HG03442 (cell line): ENCODE measurements around the gene PTPRJ.

Experiments
- ATAC-seq: cut with Tn5 transposase; IDR thresholded peaks from one replicate; pipeline ENCODE4 v1.9.1; 2021; ENCODE audit warnings: mild to moderate bottlenecking, moderate library complexity; ENCODE audit not compliant: unreplicated experiment

The PTPRJ gene

DNA sequence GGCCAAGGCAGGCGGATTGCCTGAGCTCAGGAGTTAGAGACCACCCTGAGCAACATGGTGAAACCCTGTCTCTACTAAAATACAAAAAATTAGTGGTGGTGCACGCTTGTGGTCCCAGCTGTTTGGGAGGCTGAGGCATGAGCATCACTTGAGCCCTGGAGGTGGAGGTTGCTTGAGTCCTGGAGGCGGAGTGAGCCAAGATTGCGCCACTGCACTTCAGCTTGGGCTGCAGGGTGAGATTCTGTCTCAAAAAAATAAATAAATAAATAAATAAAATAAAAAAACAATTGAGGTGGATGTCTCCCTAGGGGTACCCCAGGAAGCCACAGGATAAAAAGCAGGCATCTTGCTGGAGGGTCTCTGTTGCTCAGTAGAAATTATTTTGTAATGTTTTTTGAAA, 14.1 kb downstream of the PTPRJ start:
- no peak for ATAC-seq

DNA sequence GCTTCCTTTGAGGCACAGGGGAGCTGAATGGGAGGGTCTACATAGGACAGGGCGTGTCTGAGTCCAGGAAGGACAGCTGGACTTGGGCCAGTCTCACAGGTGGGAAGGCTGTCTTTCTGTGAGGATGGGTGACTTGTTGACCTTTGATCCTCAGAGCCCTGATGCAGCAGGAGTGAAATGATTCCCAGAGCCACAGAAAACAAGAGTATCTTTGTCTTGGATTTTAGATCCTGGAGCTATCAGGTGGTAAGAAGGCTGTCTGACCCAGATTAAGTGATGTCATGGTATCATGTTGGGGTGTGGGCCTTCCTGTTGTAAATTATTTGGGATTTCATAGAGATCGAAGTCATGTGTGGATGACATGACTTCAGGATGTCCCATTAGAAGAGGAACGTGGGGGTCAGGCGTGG, 15.0 kb downstream of the PTPRJ start:
- no peak for ATAC-seq

DNA sequence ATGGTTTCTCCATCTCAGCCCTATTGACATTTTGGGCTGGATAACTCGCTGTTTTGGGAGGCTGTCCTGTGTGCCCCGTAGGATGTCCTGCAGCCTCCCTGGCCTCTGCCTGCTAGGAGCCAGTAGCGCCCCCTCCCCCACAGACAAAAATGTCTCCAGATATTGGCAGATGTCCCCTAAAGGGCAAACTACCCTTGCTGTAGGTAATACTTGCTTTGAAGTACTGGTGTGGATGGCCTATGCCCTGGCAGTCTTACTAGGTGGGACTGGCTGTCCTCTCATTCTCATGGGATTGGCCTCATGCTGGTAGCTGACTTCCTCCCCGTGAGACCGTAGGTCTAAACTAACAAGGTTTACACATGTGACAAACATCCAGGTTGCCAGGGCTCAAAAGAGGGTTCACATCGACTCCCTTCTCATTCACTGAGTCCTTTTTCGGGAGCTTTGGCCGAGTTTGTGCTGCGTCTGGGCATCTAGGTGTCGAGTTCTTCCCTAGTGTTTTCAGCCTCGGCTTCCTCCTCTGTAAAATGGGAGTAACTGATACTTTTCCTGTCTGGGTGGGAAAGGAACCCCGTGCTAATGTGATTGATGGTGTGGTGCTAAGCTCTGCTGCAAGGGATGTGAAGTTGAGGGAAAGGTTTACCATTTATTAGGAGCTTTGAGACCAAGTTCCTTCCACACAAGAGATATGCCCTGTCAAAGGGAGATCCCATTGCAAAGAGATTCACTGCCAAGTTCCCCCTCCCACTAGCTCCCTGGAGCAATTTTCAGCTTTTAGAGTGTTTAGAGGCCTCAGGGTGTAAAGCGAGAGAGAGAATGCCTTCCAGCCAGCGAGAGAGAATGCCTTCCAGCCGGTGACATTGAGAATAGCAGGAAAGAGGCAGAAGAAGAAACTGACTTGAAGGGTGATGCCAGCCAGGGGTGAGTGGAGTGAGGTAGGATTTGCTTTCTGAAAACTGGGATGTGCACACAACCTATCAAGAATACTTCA, 17.0 kb downstream of the PTPRJ start:
- ATAC-seq: no peak

DNA sequence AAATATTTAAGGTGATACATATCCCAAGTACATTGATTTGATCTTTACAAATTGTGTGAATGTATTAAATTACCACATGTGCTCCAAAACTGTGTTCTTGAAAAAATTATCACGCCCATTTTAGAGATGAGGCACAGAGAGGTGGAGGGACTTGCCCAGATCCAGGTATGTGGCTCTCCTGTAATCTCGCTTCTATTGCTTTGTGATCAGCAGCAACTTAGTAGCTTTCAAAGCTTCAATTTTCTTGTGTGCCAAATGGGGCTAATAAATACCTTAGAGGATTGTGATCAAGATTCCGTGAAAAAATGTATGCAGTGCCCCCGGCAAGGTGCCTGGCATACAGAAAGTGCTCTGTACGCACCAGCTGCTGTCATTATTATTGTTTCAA, 18.0 kb downstream of the PTPRJ start:
- ATAC-seq: no peak

DNA sequence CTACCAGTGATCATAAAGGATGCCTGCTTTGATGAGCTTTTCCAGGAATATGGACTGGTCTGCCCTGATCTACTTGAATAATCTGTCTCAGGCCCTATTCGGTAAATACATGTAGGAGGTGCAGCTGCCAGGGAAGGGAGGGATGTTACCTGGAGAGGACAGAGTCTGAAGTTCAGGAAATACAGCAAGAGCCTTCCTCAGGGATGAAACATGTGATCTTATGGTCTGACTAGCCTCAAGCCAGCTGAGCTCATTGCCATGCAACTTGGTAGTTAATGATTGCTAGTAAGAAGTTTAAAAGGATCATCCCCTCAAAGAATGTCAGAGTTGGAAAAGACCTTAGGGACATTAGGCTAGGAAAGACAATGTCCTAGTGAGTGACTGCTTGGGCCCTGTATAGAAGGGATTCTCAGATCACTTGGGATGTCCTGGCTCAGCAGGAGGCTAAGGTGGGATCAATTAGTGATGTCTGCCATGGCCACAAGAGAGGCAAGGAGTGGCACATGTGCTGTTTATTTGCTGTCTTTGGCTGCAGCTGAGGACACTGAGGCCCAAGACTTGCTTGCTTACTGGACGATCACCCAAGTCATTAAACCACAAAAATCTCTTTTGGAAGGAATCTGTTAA, 18.5 kb downstream of the PTPRJ start:
- ATAC-seq: no peak

DNA sequence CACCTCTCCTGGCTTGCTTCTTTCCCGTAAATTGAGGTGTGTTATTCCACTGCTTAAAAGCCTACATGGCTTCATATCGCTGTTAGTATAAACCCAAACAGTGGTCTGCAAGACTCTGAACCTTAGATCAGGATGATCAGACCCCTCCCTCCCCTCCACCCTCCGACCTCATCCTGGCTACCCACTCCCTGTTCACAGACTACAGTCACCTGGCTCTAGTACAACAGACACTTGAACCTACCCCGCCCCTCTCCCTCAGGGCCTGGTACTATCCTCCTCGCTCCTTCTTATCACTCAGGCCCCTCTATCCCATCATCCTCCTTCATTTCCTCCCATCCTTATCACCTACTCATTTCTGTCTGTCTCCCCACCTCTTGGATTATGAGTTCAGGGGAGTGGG, 20.1 kb downstream of the PTPRJ start:
- no peak for ATAC-seq

DNA sequence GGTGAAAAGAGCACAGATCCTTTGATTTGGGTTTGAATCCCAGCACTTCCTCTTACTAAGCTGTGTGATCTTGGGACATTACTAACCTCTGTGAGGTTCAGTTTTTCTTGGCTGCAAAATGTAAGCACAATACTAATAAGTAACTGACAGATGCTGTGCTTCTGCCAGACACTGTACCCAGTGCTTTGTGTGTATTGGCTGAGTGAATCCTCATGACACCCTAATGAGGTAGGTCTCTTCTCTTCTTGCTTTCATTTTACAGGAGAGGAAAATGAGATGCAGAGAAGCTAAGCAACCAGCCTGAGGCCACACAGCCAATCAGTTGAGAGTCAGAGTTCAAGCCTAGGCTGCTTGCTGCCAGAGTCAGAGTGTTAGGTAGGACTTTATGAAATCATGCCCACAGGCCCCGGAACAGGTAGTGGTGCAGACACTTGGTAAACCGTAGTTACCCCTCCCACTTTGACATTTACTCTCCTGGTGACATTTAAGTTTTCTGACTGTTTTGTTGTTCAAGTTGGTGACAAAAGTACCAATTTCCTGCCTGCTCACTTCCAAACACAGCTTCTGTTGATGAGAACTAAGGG, 21.2 kb downstream of the PTPRJ start:
- ATAC-seq: peak; percentile 62

DNA sequence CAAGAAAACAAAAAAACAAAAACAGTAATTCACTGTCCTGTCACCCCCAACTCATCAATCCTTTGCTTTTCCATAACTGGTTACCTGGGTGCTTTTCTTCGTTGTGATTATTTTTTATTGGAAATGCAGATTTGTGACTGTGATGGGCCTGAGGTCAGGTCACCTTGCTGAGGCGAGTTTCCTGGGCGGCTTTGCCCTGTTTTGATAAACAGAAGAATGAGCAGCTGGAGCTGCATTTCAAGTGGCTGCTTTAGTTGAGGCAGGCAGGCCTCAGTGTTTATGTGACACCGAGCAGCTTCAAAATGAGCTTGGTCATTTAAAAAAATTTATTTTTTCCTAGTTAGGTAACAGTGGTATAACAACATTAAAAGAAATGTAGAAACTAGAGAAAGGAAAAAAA, 22.2 kb downstream of the PTPRJ start:
- ATAC-seq: no peak

DNA sequence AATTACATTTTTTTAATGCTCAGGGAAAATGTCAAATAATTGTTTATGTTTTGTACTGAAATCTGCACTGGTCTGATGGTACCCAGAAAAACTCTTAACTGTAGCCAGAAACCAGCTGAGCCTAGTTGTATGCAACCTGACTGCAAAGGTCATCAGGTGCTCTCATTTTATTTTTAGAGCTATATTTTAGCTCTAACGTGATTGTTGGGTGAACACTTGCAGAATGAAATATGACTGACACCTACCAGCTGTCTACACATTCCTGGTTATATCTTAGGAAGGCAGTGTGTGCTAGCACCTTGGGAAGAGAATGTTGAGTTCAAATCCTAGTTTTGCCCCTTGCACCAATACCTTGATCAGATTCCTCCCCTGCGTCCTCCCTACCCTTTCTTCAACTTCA, 23.6 kb downstream of the PTPRJ start:
- ATAC-seq: no peak

DNA sequence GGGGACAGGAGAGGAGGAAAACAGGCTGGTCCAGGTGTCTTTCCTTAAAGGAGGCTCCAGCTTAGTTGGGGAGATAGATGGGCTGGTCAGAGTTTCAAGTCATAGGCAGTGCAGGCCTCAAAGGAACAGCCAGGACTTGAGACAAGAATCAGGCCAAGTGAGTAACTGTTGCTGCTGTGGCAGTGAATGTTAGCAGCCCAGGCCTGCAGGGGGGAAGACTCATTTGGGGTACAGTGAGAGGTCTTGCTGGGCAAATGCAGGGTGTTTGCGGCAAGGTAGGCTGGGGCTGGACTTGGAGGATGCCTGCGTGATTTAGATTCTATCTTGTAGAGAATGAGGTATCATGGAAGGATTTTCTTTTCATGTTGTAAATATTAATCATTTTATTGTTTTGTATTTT, 24.1 kb downstream of the PTPRJ start:
- no peak for ATAC-seq

DNA sequence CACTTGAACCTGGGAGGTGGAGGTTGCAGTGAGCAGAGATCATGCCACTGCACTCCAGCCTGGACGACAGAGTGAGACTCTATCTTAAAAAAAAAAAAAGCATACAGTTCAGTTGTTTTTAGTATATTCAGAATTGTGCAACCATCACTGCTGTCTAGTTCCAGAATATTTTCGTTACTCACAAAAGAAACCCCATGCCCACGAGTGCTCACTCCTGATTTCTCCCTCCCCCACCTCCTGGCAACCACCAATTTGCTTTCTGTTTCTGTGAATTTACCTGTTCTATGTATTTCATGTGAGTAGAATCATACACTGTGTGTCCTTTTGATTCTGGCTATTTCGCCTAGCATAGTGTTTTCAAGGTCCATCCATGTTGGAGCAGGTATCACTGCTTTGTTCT, 24.8 kb downstream of the PTPRJ start:
- ATAC-seq: no peak

DNA sequence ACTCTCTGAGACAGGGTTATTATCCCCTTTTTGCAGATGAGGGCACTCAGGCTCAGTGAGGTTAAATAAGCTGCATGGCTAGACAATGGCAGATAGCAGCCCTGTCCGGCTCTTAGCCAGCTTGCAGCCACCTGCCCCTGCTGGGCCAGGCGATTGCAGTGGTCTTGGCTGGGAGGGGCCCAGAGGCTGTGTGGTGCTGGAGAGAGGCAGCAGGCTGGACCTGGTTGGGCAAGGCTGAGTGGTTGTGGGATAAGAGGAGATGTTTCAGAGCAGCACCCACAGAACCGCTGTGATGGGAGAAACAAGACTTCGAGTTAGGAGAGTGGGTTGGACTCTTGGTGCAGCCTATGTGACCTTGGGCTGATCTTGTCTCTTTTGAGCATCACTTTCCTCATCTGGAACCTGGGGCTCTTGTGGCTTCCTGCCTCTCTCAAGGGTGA, 25.5 kb downstream of the PTPRJ start:
- no peak for ATAC-seq

DNA sequence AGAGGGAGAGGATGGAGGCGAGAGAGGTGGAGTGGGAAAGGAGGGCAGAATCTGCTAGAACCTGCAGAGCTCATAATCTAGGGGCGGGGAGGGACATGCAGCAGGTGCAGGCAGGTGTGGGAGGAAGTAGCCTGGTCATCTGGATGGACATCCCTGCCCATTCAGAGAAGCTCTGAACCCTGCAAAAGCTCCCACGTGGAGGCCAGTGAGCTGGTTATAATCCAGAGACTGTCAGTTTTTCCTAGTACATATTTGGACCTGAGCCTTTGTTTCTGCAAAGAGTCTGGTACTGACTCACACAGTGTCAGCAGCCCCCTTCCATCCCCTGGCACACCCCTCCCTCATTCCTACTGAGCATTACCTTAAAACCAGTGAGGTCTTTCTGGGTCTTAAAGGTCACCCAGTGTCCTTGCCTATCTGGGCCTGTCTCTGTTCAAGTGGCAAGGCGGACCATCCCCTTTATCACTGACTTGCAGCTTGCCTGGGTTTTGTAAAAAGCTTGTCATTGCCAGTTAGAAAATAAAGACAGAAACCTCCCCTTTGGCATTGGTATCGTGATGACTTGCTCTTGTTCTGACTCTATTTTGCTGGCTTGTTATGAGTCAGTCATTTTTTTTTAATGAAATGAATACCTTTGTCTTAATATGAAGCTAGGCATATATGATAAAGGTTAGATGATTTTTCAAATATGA, 26.1 kb downstream of the PTPRJ start:
- peak; percentile 69 for ATAC-seq

DNA sequence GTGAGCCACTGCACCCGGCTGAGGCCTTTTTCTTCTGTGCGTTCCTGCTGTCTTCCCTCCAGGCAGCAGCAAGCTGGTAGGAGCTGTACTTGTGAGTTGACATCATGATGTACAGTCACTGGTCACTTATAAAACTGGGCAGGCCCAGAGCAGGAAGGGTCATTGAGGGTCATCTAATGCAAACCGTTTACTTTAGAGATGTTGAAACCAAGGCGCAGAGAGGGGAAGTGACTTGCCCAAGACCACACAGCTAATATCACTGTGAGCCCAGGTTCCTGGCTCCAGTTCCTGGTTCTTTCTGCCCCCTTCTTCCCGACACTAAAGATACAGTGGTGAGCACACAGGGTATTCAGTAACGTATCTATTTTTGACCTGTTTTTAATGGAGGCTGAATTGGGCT, 27.3 kb downstream of the PTPRJ start:
- no peak for ATAC-seq

DNA sequence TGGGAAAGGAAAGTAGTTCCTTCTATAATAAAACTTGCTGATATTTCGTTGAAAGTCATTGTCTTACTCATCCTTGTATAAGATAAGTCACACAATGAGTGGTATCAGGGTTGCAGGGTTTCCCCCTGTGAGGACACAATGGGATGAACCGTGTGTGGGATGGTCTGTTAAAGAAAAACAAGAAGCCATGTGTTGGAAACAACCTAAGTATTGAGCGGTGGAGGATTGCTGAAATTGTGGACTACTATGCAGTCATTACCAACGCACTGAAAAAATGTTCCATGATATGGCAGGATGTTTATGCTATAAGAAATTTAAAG, 28.6 kb downstream of the PTPRJ start:
- ATAC-seq: peak; percentile 56

DNA sequence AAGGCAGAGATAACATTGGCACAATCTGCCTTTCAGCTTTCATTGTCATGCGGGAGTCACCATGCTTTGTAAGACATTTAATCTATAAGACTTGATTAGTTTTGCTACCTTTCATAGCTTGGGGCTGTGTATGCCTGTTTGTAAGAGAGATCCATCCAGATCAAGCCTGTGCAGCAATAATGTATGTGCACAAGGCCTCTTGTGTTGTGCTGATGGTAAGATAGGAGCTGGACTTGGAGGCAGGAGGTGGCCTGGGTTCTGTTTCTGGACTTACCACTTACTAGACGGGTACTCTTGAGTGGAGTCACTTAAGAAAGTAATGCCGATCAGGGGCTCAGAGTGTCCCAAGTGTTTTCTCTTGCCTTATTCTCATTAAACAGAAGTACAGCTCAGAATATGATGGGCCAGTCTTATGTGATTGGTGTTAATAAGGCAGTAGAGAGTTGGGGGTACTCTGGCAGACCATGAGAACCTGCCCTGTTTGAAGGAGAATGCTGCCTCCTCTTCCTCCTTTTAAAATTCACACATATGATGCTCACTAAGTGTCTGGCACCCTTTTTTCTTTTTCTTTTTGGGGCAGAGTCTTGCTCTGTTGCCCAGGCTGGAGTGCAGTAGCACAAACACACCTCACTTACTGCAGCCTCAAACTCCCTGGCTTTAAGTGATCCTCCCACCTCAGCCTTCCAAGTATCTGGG, 30.9 kb downstream of the PTPRJ start:
- ATAC-seq: no peak

DNA sequence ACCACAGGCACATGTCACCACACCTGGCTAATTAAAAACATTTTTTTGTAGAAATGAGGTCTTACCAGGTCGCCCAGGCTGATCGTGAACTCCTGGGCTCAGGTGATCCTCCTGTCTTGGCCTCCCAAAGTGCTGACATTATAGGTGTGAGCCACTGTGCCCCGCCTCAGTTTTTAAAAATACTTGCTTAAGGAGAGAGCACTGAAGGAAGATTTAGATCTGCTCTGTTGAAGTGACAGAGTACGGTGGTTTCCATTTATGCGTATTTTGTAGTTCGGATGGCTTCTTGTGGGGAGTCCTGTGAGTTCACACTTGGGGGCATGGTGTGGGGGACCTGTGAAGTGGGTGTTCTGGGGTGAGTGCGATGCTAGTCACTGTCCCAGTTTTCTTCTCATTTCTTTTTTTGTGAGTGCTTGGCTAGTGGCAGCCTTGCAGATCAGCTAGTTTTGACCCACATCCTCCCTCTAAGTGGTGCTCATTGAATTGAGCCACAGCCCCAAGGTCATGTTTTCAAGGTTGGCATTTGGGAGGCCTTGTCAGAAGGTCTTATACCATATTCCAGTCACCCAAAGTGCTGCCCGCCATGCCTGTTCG, 31.5 kb downstream of the PTPRJ start:
- ATAC-seq: no peak

DNA sequence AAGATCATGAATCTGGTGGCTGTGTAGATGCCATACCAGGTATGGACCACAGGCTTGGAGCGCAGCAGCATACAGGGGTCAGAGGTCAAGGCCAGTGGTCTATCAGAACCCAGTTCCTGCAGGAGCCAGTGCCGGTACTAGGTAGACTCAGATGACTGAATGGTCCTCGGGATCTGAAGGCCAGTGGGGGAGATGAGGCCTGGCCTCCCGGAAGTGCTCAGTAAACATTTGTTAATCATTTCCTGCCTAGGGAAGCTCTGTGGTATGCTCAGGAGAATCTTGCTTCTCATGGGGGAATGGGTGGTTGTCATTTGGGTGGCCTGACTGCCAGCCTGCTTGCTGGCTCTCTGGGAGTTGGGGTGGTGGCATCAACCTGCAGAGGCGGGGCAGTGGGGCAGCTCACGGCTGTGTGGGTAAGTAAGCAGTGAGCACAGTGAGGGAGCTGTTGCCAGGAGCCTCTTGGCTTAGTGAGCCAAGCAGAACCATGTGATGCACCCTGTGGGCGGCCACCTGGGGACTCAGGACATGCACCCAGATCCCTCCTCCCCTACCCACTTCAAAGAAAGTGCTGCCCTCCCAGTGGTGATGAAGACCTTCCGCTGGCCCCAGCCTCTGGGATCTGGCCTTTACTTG, 33.0 kb downstream of the PTPRJ start:
- peak; percentile 56 for ATAC-seq

DNA sequence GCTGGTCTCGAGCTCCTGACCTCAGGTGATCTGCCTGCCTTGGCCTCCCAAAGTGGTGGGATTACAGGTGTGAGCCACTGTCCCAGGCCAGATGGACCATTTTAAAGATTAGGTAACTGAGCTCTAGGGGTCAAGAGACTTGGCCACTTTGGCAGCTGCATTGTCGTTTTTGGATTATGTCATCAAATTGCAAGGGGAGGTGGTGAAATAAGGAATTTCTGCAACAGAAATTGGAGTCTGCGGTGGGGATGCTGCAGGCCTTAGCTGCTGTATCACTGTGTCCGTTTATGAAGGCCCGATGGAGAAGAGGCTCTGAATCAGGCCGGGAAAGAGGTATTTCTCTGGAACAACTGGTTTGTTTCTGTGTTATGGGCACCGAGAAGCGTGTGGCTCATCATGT, 34.6 kb downstream of the PTPRJ start:
- ATAC-seq: no peak
